Stimulated activated CD8-positive, alpha-beta memory T cell treated with anti-CD3 and anti-CD28 coated beads, Interleukin-7, amount 100 ng/mL, for 1 hour (primary cell): ENCODE data around the gene ANKHD1.

Source experiments
- DNase-seq, 2 donors: peaks; one replicate each; pipeline ENCODE4 v3.0.0-alpha.2; 2020; ENCODE audit warnings: low read depth in 2 of 2

ANKHD1 gene, protein sequence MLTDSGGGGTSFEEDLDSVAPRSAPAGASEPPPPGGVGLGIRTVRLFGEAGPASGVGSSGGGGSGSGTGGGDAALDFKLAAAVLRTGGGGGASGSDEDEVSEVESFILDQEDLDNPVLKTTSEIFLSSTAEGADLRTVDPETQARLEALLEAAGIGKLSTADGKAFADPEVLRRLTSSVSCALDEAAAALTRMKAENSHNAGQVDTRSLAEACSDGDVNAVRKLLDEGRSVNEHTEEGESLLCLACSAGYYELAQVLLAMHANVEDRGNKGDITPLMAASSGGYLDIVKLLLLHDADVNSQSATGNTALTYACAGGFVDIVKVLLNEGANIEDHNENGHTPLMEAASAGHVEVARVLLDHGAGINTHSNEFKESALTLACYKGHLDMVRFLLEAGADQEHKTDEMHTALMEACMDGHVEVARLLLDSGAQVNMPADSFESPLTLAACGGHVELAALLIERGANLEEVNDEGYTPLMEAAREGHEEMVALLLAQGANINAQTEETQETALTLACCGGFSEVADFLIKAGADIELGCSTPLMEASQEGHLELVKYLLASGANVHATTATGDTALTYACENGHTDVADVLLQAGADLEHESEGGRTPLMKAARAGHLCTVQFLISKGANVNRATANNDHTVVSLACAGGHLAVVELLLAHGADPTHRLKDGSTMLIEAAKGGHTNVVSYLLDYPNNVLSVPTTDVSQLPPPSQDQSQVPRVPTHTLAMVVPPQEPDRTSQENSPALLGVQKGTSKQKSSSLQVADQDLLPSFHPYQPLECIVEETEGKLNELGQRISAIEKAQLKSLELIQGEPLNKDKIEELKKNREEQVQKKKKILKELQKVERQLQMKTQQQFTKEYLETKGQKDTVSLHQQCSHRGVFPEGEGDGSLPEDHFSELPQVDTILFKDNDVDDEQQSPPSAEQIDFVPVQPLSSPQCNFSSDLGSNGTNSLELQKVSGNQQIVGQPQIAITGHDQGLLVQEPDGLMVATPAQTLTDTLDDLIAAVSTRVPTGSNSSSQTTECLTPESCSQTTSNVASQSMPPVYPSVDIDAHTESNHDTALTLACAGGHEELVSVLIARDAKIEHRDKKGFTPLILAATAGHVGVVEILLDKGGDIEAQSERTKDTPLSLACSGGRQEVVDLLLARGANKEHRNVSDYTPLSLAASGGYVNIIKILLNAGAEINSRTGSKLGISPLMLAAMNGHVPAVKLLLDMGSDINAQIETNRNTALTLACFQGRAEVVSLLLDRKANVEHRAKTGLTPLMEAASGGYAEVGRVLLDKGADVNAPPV (N-terminal part only)

DNA sequence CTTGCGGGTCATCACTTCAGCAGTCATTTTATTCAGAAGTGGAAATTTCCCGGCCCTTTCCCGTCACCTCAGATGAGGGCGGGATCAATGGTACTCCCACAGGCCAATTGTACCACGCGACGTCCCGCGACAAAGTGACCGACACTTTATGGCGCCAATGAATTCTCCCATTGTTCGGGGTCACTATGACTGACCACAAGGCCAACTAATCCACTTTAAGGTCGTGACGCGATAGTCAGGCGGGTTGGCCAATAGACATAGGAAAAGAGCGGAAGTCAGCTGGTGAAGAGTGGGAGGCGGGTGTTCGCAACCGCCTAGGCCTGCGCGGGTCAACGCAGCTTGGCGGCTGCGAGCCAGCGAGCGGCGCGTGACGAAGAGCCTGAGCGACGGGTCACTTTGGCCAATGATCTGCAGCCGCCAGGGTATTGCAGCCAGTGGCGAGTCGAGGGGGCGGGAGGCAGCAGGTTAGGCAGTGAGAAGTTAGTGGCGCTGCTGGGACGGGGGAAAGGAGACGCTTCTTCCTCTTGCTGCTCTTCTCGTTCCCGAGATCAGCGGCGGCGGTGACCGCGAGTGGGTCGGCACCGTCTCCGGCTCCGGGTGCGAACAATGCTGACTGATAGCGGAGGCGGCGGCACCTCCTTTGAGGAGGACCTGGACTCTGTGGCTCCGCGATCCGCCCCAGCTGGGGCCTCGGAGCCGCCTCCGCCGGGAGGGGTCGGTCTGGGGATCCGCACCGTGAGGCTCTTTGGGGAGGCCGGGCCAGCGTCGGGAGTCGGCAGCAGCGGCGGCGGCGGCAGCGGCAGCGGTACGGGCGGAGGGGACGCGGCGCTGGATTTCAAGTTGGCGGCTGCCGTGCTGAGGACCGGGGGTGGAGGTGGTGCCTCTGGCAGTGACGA, at the start of gene ANKHD1:
TSS of gene ANKHD1 (plus strand) at position 472 of the 896 bp plus-strand sequence. CDS start at position 607, 135 bp downstream.
- peak; percentile 85 to 91 for DNase-seq

GRCh38 chr5:140355546-140355945, 46.1 kb upstream of the ANKHD1 start:
- no peak for DNase-seq

DNA sequence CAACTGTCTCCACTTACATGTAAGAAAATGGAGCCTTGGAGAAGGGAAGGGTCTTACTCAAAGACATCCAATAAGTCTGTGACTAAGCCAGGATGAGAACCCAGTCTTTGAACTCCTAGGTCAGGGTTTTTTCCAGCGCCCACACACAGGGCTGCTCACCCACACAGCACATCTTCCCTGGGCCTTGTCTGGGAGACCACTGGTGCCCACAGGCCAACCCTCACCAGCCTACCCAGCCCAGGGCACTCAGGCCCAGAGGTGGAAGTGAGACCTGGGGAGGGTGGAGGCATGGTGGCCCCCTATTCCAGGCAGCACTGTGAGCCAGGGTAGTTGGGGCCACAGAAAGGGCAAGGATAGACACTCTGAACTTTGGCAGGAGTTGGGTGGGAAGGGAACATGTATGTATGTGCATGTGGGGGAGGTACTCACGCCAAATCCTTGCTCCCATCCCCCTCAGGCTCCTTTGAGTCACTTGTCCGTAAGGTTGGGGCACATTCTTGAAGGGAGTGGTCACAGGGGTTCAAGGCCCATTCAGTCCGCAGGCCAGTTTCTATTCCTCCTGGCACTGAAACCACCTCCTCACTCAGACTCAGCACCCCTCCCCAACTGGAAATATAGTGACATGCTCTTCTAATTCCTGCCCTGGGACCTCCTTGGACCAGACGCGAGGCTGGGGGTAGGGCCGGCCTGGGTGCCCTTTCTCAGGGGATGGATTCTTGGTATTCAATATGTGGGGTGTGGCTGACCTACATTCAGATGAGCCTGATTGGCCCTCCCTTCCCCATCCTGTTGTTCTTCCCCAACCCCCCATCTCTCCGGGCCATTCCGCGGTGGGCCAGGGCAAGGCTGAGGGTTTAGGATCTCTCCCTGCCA, 44.5 kb upstream of the ANKHD1 start:
- DNase-seq: no peak

DNA sequence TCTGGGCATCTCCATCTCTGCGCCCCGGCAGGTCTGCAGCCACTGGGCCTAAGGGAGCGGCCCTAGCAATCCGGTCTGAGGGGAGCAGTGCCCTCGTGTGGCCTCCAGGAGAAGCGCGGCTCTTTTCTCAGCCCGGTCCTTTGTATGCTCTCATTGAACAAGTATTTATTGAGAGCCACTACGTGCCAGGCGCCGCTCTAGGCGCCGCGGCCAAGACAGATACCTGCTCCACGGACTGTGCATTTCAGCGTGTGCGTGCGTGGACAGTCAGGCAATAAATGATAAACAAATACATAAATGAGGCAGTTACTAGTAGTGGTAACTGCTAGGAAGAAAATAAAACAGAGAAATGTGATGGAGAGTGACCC, 43.9 kb upstream of the ANKHD1 start:
- peak; percentile 29 to 52 for DNase-seq

GRCh38 chr5:140358738-140359310, 42.8 kb upstream of the ANKHD1 start:
- DNase-seq: no peak

DNA sequence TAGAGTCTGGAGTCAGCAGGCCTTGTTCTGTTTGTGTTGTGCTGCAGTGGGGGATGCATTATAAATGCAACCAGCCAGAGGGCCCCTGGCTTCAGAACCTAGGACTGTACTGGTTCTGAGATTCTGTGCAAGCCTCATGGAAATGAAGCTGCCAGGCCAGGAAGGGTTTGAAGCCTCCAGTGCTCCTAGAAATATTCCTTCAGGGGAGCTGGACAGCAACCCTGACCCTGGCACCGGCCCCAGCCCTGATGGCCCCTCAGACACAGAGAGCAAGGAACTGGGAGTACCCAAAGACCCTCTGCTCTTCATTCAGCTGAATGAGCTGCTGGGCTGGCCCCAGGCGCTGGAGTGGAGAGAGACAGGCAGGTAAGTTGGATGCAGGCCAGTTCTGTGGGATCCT, 41.5 kb upstream of the ANKHD1 start, which contains the start of gene SLC4A9:
TSS of gene SLC4A9 (plus strand) at position 94 of the 400 bp plus-strand sequence. CDS start at position 137, 43 bp downstream.
- no peak for DNase-seq

- no peak for DNase-seq
These were observed 40.8 kb upstream of the ANKHD1 start for GRCh38 chr5:140360681-140361479.

DNA sequence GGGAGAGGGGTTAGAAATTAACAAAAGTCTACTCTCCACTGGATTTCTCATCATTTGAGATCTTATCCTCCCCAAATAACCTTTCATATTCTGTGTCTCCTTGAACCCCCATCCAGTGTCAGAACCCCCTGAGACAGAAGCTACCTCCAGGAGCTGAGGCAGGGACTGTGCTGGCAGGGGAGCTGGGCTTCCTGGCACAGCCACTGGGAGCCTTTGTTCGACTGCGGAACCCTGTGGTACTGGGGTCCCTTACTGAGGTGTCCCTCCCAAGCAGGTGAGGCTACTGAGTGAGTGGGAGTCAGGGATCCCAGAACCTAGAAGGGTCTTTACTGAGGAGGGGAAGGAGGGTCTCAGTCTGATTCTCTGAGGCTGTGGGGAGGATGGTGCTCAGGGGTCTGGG, 39.7 kb upstream of the ANKHD1 start:
- no peak for DNase-seq

GRCh38 chr5:140362311-140362710, 39.3 kb upstream of the ANKHD1 start:
- DNase-seq: no peak

DNA sequence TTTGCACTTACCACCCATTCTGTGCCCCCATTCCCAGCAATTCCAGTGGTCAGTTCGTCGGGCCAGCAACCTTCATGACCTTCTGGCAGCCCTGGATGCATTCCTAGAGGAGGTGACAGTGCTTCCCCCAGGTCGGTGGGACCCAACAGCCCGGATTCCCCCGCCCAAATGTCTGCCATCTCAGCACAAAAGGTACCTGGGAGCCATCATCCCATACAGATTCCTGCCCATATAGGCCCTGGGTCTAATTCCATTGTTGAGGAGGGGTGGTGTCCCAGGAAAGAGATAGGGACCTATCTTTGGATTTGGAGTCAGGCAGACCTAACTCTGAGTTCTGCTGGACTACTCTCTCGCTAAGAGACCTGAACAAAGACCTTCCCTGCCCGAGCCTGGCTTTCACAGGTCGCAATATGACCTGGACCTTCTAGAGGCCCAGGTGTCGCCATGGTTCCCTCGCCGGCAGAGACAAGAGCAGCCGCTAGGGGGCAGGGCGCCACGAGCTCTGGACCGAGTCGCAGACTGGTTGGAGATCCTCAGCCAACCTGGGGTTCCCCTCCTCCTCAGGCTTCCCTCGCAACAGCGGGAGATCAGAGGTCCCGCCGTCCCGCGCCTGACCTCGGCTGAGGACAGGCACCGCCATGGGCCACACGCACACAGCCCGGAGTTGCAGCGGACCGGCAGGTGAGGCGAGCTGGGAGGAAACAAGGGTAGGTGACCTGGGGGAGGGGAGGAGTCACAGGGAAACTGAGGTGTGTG, 38.6 kb upstream of the ANKHD1 start:
- peak; percentile 63 to 68 for DNase-seq

DNA sequence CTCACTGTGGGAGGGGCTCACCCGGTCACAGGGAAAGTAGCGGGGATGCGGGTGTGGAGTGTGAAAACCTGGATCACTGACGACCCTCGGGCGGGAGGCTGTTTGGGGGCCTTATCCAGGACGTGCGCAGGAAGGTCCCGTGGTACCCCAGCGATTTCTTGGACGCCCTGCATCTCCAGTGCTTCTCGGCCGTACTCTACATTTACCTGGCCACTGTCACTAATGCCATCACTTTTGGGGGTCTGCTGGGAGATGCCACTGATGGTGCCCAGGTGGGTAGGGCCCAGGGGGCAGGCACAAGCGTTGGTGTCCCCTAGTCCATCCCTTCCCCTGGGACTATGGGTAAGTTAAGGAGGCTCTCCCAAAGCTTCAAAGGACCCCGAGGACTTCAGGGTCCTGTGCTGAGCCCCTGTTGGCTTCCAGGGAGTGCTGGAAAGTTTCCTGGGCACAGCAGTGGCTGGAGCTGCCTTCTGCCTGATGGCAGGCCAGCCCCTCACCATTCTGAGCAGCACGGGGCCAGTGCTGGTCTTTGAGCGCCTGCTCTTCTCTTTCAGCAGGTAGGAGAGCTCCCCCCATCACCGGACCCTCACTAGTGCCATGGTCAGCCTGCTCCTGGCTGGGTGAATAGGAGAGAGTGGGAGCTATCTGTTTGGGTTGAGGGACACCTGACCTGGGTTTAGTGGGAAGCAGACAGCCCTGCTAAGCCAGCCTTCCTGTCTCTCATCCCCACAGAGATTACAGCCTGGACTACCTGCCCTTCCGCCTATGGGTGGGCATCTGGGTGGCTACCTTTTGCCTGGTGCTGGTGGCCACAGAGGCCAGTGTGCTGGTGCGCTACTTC, 37.8 kb upstream of the ANKHD1 start:
- no peak for DNase-seq

- no peak for DNase-seq
These were observed 37.2 kb upstream of the ANKHD1 start for GRCh38 chr5:140364472-140364765.

GRCh38 chr5:140365282-140365681, 36.4 kb upstream of the ANKHD1 start:
- DNase-seq: no peak

DNA sequence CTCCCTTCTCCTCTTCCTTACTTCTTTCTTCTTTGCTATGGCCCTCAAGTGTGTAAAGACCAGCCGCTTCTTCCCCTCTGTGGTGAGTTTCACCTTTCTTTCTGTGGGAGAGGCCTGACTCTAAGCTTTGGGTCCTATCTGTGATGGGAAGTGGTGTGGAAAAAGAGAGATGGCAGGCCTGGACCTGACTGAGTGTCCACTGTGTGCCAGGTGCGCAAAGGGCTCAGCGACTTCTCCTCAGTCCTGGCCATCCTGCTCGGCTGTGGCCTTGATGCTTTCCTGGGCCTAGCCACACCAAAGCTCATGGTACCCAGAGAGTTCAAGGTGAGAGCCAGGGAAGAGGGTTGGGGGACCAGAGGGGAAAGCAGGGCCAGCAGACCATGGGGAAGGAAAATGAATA, 35.7 kb upstream of the ANKHD1 start:
- no peak for DNase-seq

DNA sequence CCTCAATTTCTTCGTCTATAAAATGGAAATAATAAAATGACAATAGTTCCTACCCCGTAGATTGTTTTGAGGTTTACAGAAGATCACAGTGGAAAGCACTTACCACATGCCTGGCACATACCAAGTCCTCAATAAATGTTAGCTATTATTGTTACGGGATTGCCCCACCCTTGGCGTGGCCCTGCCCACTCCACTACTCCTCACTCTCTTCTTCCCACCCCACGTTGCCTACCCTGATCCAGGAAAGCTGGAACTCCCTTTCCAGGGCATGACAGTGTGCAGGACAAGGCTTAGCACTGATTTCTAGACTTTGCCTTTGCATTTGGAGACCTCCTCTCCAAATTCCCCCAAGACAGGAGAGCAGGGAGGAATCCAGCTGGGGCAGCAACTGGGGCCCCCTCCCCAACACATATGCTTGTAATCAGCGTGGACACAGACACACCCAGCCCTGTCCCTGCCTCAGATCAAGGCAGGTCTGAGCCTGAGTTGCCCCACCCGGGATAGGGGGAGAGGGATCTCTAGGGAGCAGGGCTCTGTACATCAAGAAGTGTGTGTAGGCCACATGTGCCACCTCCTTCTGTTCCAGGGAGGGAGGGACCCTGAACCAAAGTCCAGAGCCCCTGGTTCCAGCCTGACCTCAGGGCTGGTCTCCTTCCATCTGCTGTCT, 34.9 kb upstream of the ANKHD1 start:
- no peak for DNase-seq

DNA sequence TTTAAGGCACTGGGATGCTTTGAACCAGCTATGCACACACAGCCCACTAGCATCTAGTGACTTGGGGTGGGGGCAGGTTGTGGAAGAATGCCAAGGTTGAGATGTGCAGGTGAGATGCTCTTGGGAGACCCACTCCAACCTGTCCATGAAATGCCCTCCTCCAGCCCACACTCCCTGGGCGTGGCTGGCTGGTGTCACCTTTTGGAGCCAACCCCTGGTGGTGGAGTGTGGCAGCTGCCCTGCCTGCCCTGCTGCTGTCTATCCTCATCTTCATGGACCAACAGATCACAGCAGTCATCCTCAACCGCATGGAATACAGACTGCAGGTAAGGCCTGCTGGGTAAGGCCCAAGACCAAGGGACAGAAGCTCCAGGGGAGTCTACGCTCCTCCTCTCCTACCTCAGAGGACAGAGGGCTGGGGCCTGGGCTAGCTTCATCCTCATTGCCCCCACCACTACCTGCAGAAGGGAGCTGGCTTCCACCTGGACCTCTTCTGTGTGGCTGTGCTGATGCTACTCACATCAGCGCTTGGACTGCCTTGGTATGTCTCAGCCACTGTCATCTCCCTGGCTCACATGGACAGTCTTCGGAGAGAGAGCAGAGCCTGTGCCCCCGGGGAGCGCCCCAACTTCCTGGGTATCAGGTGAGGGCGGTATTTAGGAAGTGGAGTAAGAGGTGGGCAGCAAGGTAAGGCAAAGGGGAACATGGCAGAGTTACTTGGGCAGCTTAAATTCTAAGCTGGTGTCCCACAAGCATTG, 34.2 kb upstream of the ANKHD1 start:
- DNase-seq: no peak
